ENCODE data around the gene SCN8A.
"Not testable (repeated sequence)": the region's sequence is repeated elsewhere in the genome, so short reads cannot be mapped to it uniquely, and the experiment has no call there.

SCN8A gene

GRCh38 chr12:51591016-51591901 is at the start of gene SCN8A:
Gene SCN8A (plus strand): TSS chr12:51591233. CDS start chr12:51662818, 71,585 bp downstream.
- DNase-seq: peak; percentile 19

- DNase-seq: no peak
These were observed 44.9 kb upstream of the SCN8A start for GRCh38 chr12:51546097-51546496.

GRCh38 chr12:51547606-51548005 is 43.4 kb upstream of the SCN8A start:
- DNase-seq: no peak

GRCh38 chr12:51548241-51548640 is 42.8 kb upstream of the SCN8A start:
- DNase-seq: no peak

GRCh38 chr12:51549637-51550036 is 41.4 kb upstream of the SCN8A start:
- DNase-seq: no peak

GRCh38 chr12:51568271-51569032 is 22.6 kb upstream of the SCN8A start:
- DNase-seq: not testable (repeated sequence)

GRCh38 chr12:51579321-51579850 is 11.6 kb upstream of the SCN8A start:
- no peak for DNase-seq

GRCh38 chr12:51589060-51589459 is 2.0 kb upstream of the SCN8A start:
- no peak for DNase-seq

GRCh38 chr12:51589557-51590176 is 1.4 kb upstream of the SCN8A start:
- DNase-seq: no peak

- peak; percentile 67 for DNase-seq
These were observed 552 bp upstream of the SCN8A start for GRCh38 chr12:51590347-51591015.

GRCh38 chr12:51592034-51592705 is 1.1 kb downstream of the SCN8A start:
- no peak for DNase-seq

- DNase-seq: no peak
These were observed 2.0 kb downstream of the SCN8A start for GRCh38 chr12:51593021-51593420.

- DNase-seq: no peak
These were observed 2.5 kb downstream of the SCN8A start for GRCh38 chr12:51593539-51593938.

GRCh38 chr12:51598156-51598555 is 7.1 kb downstream of the SCN8A start:
- no peak for DNase-seq

GRCh38 chr12:51600721-51601120 is 9.7 kb downstream of the SCN8A start:
- DNase-seq: no peak

- DNase-seq: no peak
These were observed 10.2 kb downstream of the SCN8A start for GRCh38 chr12:51601241-51601640.

- DNase-seq: not testable (repeated sequence)
These were observed 14.9 kb downstream of the SCN8A start for GRCh38 chr12:51605896-51606295.

- not testable (repeated sequence) for DNase-seq
These were observed 16.2 kb downstream of the SCN8A start for GRCh38 chr12:51607197-51607596.

GRCh38 chr12:51620448-51620847 is 29.4 kb downstream of the SCN8A start:
- DNase-seq: no peak

- no peak for DNase-seq
These were observed 30.3 kb downstream of the SCN8A start for GRCh38 chr12:51621156-51621922.

- DNase-seq: no peak
These were observed 31.5 kb downstream of the SCN8A start for GRCh38 chr12:51622564-51622963.

Measured in CD4-positive, alpha-beta T cell treated with Interferon gamma for 1 hour (primary cell).